ENCODE data around the gene ZFYVE28. TPM values are rescaled to one million over a fixed set of nuclear protein-coding genes. Genes with fewer than 3 reads are reported as not detected.
A peak's percentile ranks its signal among the peaks of the same experiment; 100 is the strongest.

Gene ZFYVE28
- total and polyA plus RNA-seq, 2 donors from 2014 or later = 8.0 to 18.9 TPM

DNA sequence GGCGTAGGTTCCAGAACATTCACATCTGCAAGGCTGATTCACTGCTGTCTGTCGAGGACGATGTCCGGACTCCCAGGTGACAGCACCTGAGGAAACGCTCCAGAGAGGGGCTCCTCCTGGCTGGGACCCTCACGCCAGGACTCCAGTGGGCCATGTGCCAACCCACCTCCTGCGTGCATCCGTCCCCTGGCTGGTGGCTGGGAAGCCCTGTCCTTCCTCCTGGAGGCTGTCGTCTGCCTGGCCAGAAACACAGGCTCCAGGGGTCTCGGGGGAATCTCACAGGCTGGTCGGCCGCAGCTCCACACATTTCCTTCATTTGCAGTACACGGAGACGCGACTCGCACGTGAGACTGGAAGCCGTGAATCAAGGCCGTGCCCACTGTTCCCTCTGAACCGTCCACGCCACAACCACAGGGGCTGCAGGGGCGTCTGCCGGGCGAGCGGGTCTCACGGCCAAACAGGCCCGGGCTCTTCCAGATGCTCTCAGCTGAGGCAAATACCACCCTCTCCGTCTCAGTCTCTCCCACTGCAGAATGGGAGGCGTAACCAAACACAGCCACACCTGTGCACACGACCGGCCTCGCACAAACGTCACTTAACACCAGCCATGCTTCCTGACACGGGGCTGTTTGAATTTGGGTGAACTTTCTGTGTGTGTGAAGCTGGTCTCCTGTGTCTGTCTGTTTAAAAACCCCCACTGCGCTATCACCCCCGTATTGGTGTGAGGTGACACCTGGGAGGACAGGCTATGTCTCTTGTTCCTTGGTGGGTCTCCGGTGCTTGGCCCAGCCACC, 117.8 kb downstream of the ZFYVE28 start:
- no peaks in the 10 kb centered on the region for H3K27me3 ChIP-seq (ENCODE audit: control insufficient read depth, insufficient read depth, low read length)
- H3K4me1 ChIP-seq (ENCODE audit: control insufficient read depth in 2 of 3, insufficient read depth in 2 of 3, low read depth in 1 of 3, low read length in 3 of 3) = peaks cover 0 to 6% (median 0%) of the 10 kb centered on the region in 3 donors
- intact Hi-C loops (cut with DNase I) = no loop called here
- H3K9ac ChIP-seq (ENCODE audit: low read length in 3 of 3) = no peak overlapping the region
- peak in 2 of 5 donors; percentile 7 to 63 for DNase-seq
- H3K4me3 ChIP-seq (ENCODE audit: low read length in 3 of 3) = no peak overlapping the region
- no peak for FAIRE-seq
- H3K9me3 ChIP-seq (ENCODE audit: control insufficient read depth in 2 of 3, insufficient read depth in 1 of 3, low read length in 3 of 3) = peaks cover 0 to 7% (median 0%) of the 10 kb centered on the region in 3 donors
- no peak overlapping the region for H3K27ac ChIP-seq (ENCODE audit: low read depth in 2 of 2, low read length in 2 of 2)
- no peaks in the 10 kb centered on the region for H3K36me3 ChIP-seq (ENCODE audit: control insufficient read depth in 2 of 3, insufficient read depth in 3 of 3, low read length in 3 of 3)
- TF ChIP-seq, protein P1, sequence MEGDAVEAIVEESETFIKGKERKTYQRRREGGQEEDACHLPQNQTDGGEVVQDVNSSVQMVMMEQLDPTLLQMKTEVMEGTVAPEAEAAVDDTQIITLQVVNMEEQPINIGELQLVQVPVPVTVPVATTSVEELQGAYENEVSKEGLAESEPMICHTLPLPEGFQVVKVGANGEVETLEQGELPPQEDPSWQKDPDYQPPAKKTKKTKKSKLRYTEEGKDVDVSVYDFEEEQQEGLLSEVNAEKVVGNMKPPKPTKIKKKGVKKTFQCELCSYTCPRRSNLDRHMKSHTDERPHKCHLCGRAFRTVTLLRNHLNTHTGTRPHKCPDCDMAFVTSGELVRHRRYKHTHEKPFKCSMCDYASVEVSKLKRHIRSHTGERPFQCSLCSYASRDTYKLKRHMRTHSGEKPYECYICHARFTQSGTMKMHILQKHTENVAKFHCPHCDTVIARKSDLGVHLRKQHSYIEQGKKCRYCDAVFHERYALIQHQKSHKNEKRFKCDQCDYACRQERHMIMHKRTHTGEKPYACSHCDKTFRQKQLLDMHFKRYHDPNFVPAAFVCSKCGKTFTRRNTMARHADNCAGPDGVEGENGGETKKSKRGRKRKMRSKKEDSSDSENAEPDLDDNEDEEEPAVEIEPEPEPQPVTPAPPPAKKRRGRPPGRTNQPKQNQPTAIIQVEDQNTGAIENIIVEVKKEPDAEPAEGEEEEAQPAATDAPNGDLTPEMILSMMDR (IDR thresholded peaks at IDR 0.05; ENCODE audit: borderline replicate concordance, extremely low read depth, insufficient read depth) = no peak

DNA sequence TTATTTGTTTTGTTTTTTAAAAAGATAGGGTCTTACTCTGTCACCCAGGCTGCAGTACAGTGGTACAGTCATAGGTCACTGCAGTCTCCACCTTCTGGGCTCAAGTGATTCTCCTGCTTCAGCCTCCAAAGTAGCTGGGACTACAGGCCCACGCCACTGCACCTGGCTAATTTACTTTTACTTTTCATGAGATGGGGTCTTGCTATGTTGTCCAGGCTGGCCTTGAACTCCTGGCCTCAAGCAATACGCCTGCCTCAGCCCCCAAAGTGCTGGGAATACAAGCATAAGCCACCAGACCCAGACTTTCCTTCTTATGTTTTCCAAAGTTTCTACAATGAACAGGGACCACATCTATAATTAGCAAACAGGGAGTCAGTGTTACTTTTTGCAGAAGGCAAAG, 118.7 kb downstream of the ZFYVE28 start:
- FAIRE-seq (no peak), DNase-seq (no peak)
- no peak overlapping the region for H3K9ac ChIP-seq (ENCODE audit: low read length in 3 of 3)
- H3K4me1 ChIP-seq (ENCODE audit: control insufficient read depth in 2 of 3, insufficient read depth in 2 of 3, low read depth in 1 of 3, low read length in 3 of 3) = peaks cover 0 to 6% (median 0%) of the 10 kb centered on the region in 3 donors
- H3K36me3 ChIP-seq (ENCODE audit: control insufficient read depth in 2 of 3, insufficient read depth in 3 of 3, low read length in 3 of 3) = no peaks in the 10 kb centered on the region
- no peak overlapping the region for H3K27ac ChIP-seq (ENCODE audit: low read depth in 2 of 2, low read length in 2 of 2)
- no peak overlapping the region for H3K4me3 ChIP-seq (ENCODE audit: low read length in 3 of 3)
- TF ChIP-seq, protein P1 (IDR thresholded peaks at IDR 0.05; ENCODE audit: borderline replicate concordance, extremely low read depth, insufficient read depth) = no peak
- no peaks in the 10 kb centered on the region for H3K27me3 ChIP-seq (ENCODE audit: control insufficient read depth, insufficient read depth, low read length)
- intact Hi-C loops (cut with DNase I) = no loop called here
- H3K9me3 ChIP-seq (ENCODE audit: control insufficient read depth in 2 of 3, insufficient read depth in 1 of 3, low read length in 3 of 3) = peaks cover 0 to 7% (median 0%) of the 10 kb centered on the region in 3 donors

DNA sequence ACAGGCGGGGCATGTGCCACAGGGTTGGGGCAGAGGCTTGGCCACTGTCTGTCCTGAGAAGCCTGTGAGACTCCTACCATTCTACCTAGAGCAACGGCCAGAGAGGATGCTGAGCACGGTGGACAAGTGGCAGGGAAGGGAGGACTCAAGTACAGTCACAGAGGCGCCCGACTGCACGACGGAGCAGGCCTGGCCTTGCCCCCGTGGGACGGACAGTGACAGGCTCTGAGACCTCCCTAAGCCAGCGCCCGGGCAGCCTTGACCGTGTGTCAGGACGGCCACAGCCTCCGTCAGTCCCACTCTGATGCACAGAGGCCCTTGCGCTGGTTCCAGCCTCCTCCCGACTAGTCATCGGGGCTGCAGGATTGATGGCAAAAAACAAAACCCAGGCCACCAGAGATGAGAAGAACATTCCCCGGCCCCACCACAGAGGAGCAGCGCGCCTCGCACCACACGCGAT, 119.9 kb downstream of the ZFYVE28 start:
- Histone ChIP-seq H3K9me3 (ENCODE audit: control insufficient read depth in 2 of 3, insufficient read depth in 1 of 3, low read length in 3 of 3) (peaks cover 0 to 7% (median 0%) of the 10 kb centered on the region in 3 donors), H3K4me1 (ENCODE audit: control insufficient read depth in 2 of 3, insufficient read depth in 2 of 3, low read depth in 1 of 3, low read length in 3 of 3) (peaks cover 0 to 6% (median 0%) of the 10 kb centered on the region in 3 donors), H3K27me3 (ENCODE audit: control insufficient read depth, insufficient read depth, low read length) (no peaks in the 10 kb centered on the region), H3K36me3 (ENCODE audit: control insufficient read depth in 2 of 3, insufficient read depth in 3 of 3, low read length in 3 of 3) (no peaks in the 10 kb centered on the region), H3K27ac (ENCODE audit: low read depth in 2 of 2, low read length in 2 of 2) (no peak overlapping the region), H3K9ac (ENCODE audit: low read length in 3 of 3) (no peak overlapping the region), H3K4me3 (ENCODE audit: low read length in 3 of 3) (no peak overlapping the region)
- intact Hi-C loops (cut with DNase I) = no loop called here
- FAIRE-seq (no peak), DNase-seq (peak in 2 of 5 donors; percentile 18 to 80)
- TF ChIP-seq, protein P1 (IDR thresholded peaks at IDR 0.05; ENCODE audit: borderline replicate concordance, extremely low read depth, insufficient read depth) = no peak
